SH-SY5Y (cell line): Measurements from ENCODE around the gene CDC37.

Experiments
- GATA2 ChIP-seq: IDR thresholded peaks from 2 replicates; pipeline ENCODE4 v1.6.1; 2011; ENCODE audit warnings: mild to moderate bottlenecking, low read depth, low read length
- GATA3 ChIP-seq: IDR thresholded peaks from 2 replicates; pipeline ENCODE4 v1.6.1; 2011; ENCODE audit warnings: low read depth, mild to moderate bottlenecking, low read length, moderate library complexity

DNA sequence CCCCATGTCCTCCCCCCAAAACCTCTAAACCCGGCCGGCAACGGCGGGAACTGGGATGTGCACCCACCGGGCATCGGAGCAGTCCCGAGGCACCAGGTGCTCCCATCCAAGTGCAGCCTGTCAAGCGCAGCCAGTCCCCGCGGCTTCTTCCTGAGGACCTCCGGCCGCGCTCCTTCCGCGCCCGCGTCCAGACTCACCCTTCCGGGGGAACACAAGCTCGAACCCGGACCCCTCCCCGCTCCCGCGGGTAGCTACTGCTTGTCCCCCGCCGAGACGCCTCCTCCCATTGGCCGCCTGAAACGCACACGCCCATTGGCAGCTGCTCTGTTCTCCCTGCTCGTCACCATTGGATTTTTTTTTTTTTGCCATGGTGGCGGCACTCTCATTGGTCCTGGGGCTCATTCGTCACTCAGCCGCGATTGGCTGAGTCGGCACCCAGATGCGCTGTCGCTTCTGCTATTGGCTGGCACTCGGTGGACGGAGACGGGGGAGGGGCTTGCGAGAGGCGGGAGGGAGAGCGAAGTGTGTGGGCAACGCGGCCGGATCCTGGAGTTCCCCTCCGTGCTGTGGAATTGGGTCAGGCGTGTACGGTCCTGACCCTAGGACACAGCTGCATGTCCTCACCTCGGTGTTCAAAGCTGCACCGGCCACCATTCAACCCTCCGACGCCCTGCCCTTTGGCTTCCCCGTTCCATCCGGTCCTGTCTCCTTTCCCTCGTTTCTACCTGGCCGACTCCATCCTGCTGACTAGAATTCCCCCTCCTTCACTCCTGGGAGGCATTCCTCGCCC lies 22.8 kb downstream of the CDC37 start, which contains the start of gene TYK2:
- TF ChIP-seq GATA2, result no peak
- TF ChIP-seq GATA3, result no peak
